Measurements from ENCODE around the gene COLEC12. TPM values are rescaled to one million over a fixed set of nuclear protein-coding genes. Genes with fewer than 3 reads are reported as not detected.
"Not testable (repeated sequence)": the region's sequence is repeated elsewhere in the genome, so short reads cannot be mapped to it uniquely, and the experiment has no call there.

COLEC12 gene
- total RNA-seq, 2 experiments from 2014 or later, result not detected

DNA sequence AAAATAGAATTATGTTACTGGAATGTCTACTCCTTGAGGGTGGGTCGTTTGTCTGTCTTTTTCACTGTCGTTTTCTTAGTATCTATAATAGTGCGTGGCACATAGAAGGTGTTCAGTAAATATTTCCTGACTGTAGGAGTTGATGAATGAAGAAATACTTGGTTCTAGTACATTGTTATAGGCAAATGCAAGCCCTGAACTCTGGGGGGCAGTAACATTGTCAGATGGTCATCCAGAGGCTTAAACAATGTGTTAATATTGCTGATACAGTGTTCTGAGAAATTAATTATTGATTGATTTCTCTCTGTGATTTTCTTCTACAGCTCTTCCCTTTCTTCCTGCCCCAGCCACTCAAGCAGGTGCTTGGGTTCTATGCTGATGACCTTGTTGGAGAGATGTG is 208.2 kb downstream of the COLEC12 start:
- H3K4me1 Mint-ChIP-seq (ENCODE audit: low read depth), result no peaks in the 10 kb centered on the region
- Histone ChIP-seq H3K4me1 (ENCODE audit: insufficient read depth, low read length) (no peaks in the 10 kb centered on the region), H3K27me3 (ENCODE audit: control insufficient read depth in 1 of 2, insufficient read depth in 2 of 2, low read length in 2 of 2) (no peaks in the 10 kb centered on the region), H3K9me3 (ENCODE audit: control insufficient read depth in 1 of 2, insufficient read depth in 1 of 2, low read length in 2 of 2) (no peaks in the 10 kb centered on the region), H3K27ac (ENCODE audit: low read depth in 1 of 2, low read length in 2 of 2) (no peak overlapping the region), H3K36me3 (ENCODE audit: insufficient read depth, low read length) (no peaks in the 10 kb centered on the region), H3K4me3 (ENCODE audit: low read length) (no peak overlapping the region)
- peaks cover 4% of the 10 kb centered on the region for H3K9me3 Mint-ChIP-seq
- ATAC-seq (ENCODE audit: poor library complexity) (no peak), DNase-seq (no peak)
- TF ChIP-seq, protein P1, sequence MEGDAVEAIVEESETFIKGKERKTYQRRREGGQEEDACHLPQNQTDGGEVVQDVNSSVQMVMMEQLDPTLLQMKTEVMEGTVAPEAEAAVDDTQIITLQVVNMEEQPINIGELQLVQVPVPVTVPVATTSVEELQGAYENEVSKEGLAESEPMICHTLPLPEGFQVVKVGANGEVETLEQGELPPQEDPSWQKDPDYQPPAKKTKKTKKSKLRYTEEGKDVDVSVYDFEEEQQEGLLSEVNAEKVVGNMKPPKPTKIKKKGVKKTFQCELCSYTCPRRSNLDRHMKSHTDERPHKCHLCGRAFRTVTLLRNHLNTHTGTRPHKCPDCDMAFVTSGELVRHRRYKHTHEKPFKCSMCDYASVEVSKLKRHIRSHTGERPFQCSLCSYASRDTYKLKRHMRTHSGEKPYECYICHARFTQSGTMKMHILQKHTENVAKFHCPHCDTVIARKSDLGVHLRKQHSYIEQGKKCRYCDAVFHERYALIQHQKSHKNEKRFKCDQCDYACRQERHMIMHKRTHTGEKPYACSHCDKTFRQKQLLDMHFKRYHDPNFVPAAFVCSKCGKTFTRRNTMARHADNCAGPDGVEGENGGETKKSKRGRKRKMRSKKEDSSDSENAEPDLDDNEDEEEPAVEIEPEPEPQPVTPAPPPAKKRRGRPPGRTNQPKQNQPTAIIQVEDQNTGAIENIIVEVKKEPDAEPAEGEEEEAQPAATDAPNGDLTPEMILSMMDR (IDR thresholded peaks at IDR 0.05), result no peak
- ChIA-PET POLR2A (no interaction called here), CTCF (no interaction called here)
- no peak overlapping the region for H3K27ac Mint-ChIP-seq
- peaks cover 27% of the 10 kb centered on the region for H3K27me3 Mint-ChIP-seq
- H3K4me3 Mint-ChIP-seq, result no peak overlapping the region
- intact Hi-C loops (cut with DNase I, micrococcal nuclease), result no loop called here
- H3K36me3 Mint-ChIP-seq (ENCODE audit: low read depth), result no peaks in the 10 kb centered on the region

DNA sequence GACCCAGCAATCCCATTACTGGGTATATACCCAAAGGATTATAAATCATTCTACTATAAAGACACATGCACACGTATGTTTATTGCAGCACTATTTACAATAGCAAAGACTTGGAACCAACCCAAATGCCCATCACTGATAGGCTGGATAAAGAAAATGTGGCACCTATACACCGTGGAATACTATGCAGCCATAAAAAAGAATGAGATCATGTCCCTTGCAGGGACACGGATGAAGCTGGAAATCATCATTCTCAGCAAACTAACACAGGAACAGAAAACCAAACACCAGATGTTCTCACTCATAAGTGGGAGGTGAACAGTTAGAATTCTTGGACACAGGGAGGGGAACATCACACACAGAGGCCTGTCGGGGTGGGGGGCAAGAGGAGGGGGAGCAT is 210.5 kb downstream of the COLEC12 start:
- H3K27ac ChIP-seq (ENCODE audit: low read depth in 1 of 2, low read length in 2 of 2); DNase-seq; intact Hi-C loops (cut with DNase I, micrococcal nuclease); ATAC-seq (ENCODE audit: poor library complexity); H3K36me3 Mint-ChIP-seq (ENCODE audit: low read depth); H3K4me3 Mint-ChIP-seq; H3K27ac Mint-ChIP-seq; H3K9me3 Mint-ChIP-seq; H3K36me3 ChIP-seq (ENCODE audit: insufficient read depth, low read length); H3K4me1 Mint-ChIP-seq (ENCODE audit: low read depth); POLR2A ChIA-PET; CTCF ChIA-PET; H3K4me3 ChIP-seq (ENCODE audit: low read length); H3K9me3 ChIP-seq (ENCODE audit: control insufficient read depth in 1 of 2, insufficient read depth in 1 of 2, low read length in 2 of 2); H3K4me1 ChIP-seq (ENCODE audit: insufficient read depth, low read length); H3K27me3 ChIP-seq (ENCODE audit: control insufficient read depth in 1 of 2, insufficient read depth in 2 of 2, low read length in 2 of 2): not testable (repeated sequence)
- H3K27me3 Mint-ChIP-seq, result peaks cover 32% of the 10 kb centered on the region

DNA sequence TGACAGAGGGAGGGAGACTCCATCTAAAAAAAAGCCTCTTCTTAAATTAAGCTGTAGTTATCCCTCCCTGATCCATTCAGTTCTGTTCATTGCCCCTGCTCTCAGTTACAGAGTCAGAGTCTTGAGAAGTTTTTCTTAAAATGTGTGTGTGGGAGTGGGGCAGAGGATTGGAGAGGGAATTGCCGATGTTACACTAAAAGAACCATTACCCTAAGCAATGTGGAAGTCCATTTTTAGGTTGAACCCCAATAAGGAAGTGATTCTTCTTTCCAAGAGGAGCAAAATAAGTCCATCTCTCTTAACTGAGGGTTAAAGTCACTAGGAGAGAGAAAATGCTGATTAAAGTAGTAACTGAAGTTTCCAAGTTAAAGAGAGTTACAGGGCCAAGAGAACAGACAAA is 211.5 kb downstream of the COLEC12 start:
- H3K27me3 ChIP-seq (ENCODE audit: control insufficient read depth in 1 of 2, insufficient read depth in 2 of 2, low read length in 2 of 2), result no peaks in the 10 kb centered on the region
- no peak for DNase-seq
- H3K27me3 Mint-ChIP-seq, result peaks cover 32% of the 10 kb centered on the region
- H3K4me3 Mint-ChIP-seq, result no peak overlapping the region
- H3K4me1 ChIP-seq (ENCODE audit: insufficient read depth, low read length), result no peaks in the 10 kb centered on the region
- intact Hi-C loops (cut with DNase I, micrococcal nuclease), result no loop called here
- H3K4me1 Mint-ChIP-seq (ENCODE audit: low read depth), result no peaks in the 10 kb centered on the region
- no peak for ATAC-seq (ENCODE audit: poor library complexity)
- no peak overlapping the region for H3K4me3 ChIP-seq (ENCODE audit: low read length)
- no peaks in the 10 kb centered on the region for H3K9me3 ChIP-seq (ENCODE audit: control insufficient read depth in 1 of 2, insufficient read depth in 1 of 2, low read length in 2 of 2)
- ChIA-PET CTCF (no interaction called here), POLR2A (no interaction called here)
- TF ChIP-seq, protein P1 (IDR thresholded peaks at IDR 0.05), result no peak
- peaks cover under 1% of the 10 kb centered on the region for H3K9me3 Mint-ChIP-seq
- no peaks in the 10 kb centered on the region for H3K36me3 Mint-ChIP-seq (ENCODE audit: low read depth)
- H3K27ac Mint-ChIP-seq, result no peak overlapping the region
- no peaks in the 10 kb centered on the region for H3K36me3 ChIP-seq (ENCODE audit: insufficient read depth, low read length)
- no peak overlapping the region for H3K27ac ChIP-seq (ENCODE audit: low read depth in 1 of 2, low read length in 2 of 2)

DNA sequence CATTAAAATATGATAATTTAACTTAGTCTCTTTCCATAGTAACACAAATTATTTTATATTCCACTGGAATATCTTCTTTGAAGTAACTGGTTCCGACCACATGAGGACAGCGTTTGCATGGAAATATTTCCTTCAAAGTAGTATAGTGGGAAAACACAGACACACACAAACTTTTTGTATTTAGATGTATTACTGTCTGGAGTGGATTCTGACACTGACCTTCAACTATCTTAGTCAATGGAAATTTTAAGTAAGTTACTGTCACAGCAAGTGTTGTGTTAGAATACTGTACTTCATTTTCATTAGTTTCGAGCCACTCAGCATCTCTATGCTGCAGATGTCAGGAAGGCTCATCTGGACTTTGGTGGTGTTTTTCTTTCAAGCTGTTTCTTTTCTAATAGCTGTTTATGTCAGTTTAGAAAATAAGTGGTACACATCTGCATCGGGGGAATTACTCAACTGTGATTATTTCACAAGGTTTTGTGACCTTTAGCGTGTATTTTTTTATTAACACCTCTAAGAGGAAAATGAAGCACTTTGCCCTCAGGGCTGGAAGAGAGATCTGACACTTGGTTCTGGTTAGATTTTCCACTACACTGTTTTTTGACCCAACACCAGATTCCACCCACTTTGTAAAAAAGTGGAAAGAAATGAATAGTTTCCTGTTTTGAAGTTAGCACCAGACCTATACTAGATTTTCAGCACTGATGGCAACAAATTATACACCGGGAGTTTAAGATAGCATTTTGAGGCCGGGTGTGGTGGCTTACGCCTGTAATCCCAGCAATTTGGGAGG is 213.8 kb downstream of the COLEC12 start:
- intact Hi-C loops (cut with DNase I, micrococcal nuclease), result no loop called here
- no peak overlapping the region for H3K4me3 Mint-ChIP-seq
- H3K36me3 ChIP-seq (ENCODE audit: insufficient read depth, low read length), result no peaks in the 10 kb centered on the region
- no peaks in the 10 kb centered on the region for H3K4me1 Mint-ChIP-seq (ENCODE audit: low read depth)
- no peaks in the 10 kb centered on the region for H3K4me1 ChIP-seq (ENCODE audit: insufficient read depth, low read length)
- ChIA-PET CTCF (no interaction called here), POLR2A (no interaction called here)
- TF ChIP-seq, protein P1 (IDR thresholded peaks at IDR 0.05), result no peak
- no peak overlapping the region for H3K4me3 ChIP-seq (ENCODE audit: low read length)
- no peak for ATAC-seq (ENCODE audit: poor library complexity)
- peaks cover 35% of the 10 kb centered on the region for H3K27me3 Mint-ChIP-seq
- H3K9me3 Mint-ChIP-seq, result no peaks in the 10 kb centered on the region
- no peaks in the 10 kb centered on the region for H3K36me3 Mint-ChIP-seq (ENCODE audit: low read depth)
- H3K27ac ChIP-seq (ENCODE audit: low read depth in 1 of 2, low read length in 2 of 2), result no peak overlapping the region
- H3K27ac Mint-ChIP-seq, result no peak overlapping the region
- H3K27me3 ChIP-seq (ENCODE audit: control insufficient read depth in 1 of 2, insufficient read depth in 2 of 2, low read length in 2 of 2), result peaks cover 0 to 4% of the 10 kb centered on the region in 2 experiments
- H3K9me3 ChIP-seq (ENCODE audit: control insufficient read depth in 1 of 2, insufficient read depth in 1 of 2, low read length in 2 of 2), result no peaks in the 10 kb centered on the region
- no peak for DNase-seq

Measured in CD4-positive, alpha-beta T cell (primary cell).